GM10847 (cell line): ENCODE results near the gene SSX2IP.

ENCODE experiments used
- POLR2A ChIP-seq: IDR thresholded peaks from 2 replicates; pipeline ENCODE4 v1.6.1; 2011; ENCODE audit not compliant: insufficient read length; ENCODE audit errors: extremely low read depth

Gene SSX2IP

GRCh38 chr1:84719543-84720217 lies 29.4 kb upstream of the SSX2IP start:
- no peak for TF ChIP-seq POLR2A

GRCh38 chr1:84715342-84716019 lies 25.2 kb upstream of the SSX2IP start:
- no peak for TF ChIP-seq POLR2A

- TF ChIP-seq POLR2A, result no peak
Observed at GRCh38 chr1:84712276-84712874, 22.1 kb upstream of the SSX2IP start.

- TF ChIP-seq POLR2A, result no peak
Observed at GRCh38 chr1:84711869-84712268, 21.6 kb upstream of the SSX2IP start.

- TF ChIP-seq POLR2A, result no peak
Observed at GRCh38 chr1:84711121-84711520, 20.9 kb upstream of the SSX2IP start.

GRCh38 chr1:84709131-84709530 lies 18.9 kb upstream of the SSX2IP start:
- TF ChIP-seq POLR2A, result no peak

- TF ChIP-seq POLR2A, result no peak
Observed at GRCh38 chr1:84708031-84708430, 17.8 kb upstream of the SSX2IP start.

- TF ChIP-seq POLR2A, result no peak
Observed at GRCh38 chr1:84705513-84705912, 15.3 kb upstream of the SSX2IP start.

- no peak for TF ChIP-seq POLR2A
Observed at GRCh38 chr1:84704872-84705417, 14.7 kb upstream of the SSX2IP start.

GRCh38 chr1:84703431-84703830 lies 13.2 kb upstream of the SSX2IP start:
- no peak for TF ChIP-seq POLR2A

- no peak for TF ChIP-seq POLR2A
Observed at GRCh38 chr1:84702143-84702542, 11.9 kb upstream of the SSX2IP start.

GRCh38 chr1:84701376-84701775 lies 11.1 kb upstream of the SSX2IP start:
- TF ChIP-seq POLR2A, result no peak

GRCh38 chr1:84700070-84700469 lies 9.8 kb upstream of the SSX2IP start:
- no peak for TF ChIP-seq POLR2A

GRCh38 chr1:84698151-84699110 lies 8.2 kb upstream of the SSX2IP start:
- no peak for TF ChIP-seq POLR2A

- TF ChIP-seq POLR2A, result no peak
Observed at GRCh38 chr1:84693785-84694184, 3.5 kb upstream of the SSX2IP start.

- no peak for TF ChIP-seq POLR2A
Observed at GRCh38 chr1:84693005-84693404, 2.7 kb upstream of the SSX2IP start.

- TF ChIP-seq POLR2A, result no peak
Observed at GRCh38 chr1:84692391-84692790, 2.1 kb upstream of the SSX2IP start.
